H1 (cell line): ENCODE results near the gene RAPGEF6. TPM values are rescaled to one million over a fixed set of nuclear protein-coding genes. Genes with fewer than 3 reads are reported as not detected.

Experiments
- RFX5 ChIP-seq: IDR thresholded peaks from 2 replicates; pipeline ENCODE4 v1.6.1; 2011; ENCODE audit warnings: low read depth, low read length, improper control_type of control experiment, borderline replicate concordance
- polyA plus RNA-seq, 7 experiments: library from polyadenylated mRNA; depleted of rRNA in 3 of 7; stranded (reverse) in 5 of 7; unstranded in 2 of 7; fragments of >200 nt in 5 of 7; fragments of 200-250 nt in 2 of 7; gene quantifications; 1 replicate in 5 of 7; 2 replicates in 1 of 7; 4 replicates in 1 of 7; pipeline versions ENCODE4 v1.2.1 to v1.2.3, GENCODE V29; 2011 to 2013; ENCODE audit warnings: missing spikeins in 2 of 7, mixed read lengths in 2 of 7
- total RNA-seq: library from RNA; stranded (reverse); fragmentation: NEBNext Ultra II Directional; extraction: Animal tissue kit (Norgen Biotek cat#: 25700); gene quantifications from 2 replicates; pipeline ENCODE4 v1.2.1, GENCODE V29; 2021

RAPGEF6 gene
- total and polyA plus RNA-seq, 2 of the 8 experiments (the other 6 are each of a cell fraction or from before 2014, with no cell fraction given) = 4.8 to 20.0 TPM

DNA sequence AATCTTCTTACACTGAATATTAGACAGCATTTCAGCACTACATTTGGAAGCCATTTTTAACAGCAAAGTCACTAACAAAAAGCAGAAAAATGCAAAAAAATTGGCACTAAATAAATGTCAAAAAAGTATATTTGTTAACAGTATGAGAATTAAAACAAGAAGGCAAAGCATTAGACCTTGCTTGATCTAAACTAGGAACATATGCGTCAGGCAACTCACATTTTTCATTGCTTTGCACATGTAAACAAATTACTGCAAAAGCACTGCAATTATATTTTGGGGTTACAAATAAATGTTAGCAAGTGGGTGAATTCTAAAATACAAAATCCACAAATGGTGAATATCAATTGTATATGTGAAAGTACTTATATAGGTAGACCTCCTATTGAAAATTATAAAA, 49.0 kb upstream of the RAPGEF6 start (continued):
- TF ChIP-seq RFX5 = no peak
